HCT116 (cell line): ENCODE measurements around the gene NFIA.

Experiments used
- CEBPB ChIP-seq: IDR thresholded peaks from 2 replicates; pipeline ENCODE4 v1.6.1; 2012; ENCODE audit warnings: low read depth
- EGR1 ChIP-seq: IDR thresholded peaks from 2 replicates; pipeline ENCODE4 v1.6.1; 2012; ENCODE audit warnings: low read depth
- EZH2 ChIP-seq: fragments of 200-600 bp; sonication (generic); IDR thresholded peaks from 2 replicates; pipeline ENCODE4 v1.6.1; 2017; ENCODE audit warnings: antibody characterized with exemption, mixed run types
- POLR2A ChIP-seq: IDR thresholded peaks from 2 replicates; pipeline ENCODE4 v1.7.0; 2011; ENCODE audit warnings: borderline replicate concordance; ENCODE audit not compliant: insufficient read depth, insufficient read length; ENCODE audit errors: extremely low read depth
- POLR2AphosphoS5 ChIP-seq: IDR thresholded peaks from 2 replicates; pipeline ENCODE4 v1.6.1; 2011; ENCODE audit warnings: mild to moderate bottlenecking, low read depth, low read length, moderate library complexity
- RAD21 ChIP-seq: IDR thresholded peaks from 2 replicates; pipeline ENCODE4 v1.6.1; 2012; ENCODE audit warnings: low read depth, mild to moderate bottlenecking
- SRF ChIP-seq: IDR thresholded peaks from 2 replicates; pipeline ENCODE4 v1.6.1; 2012; ENCODE audit warnings: low read depth
- TF ChIP-seq, protein P1 (sequence below), 3 experiments: fragments of 200-600 bp in 1 of 3; sonication (generic) in 1 of 3; IDR thresholded peaks in 2 of 3; conservative IDR thresholded peaks in 1 of 3; 2 replicates each; pipeline ENCODE4 v1.5.1; 2012 to 2017; ENCODE audit warnings: low read depth in 2 of 3, low read length in 2 of 3, antibody characterized with exemption in 1 of 3, borderline replicate concordance in 1 of 3, control low read depth in 1 of 3, mild to moderate bottlenecking in 1 of 3, mixed read lengths in 1 of 3, mixed run types in 1 of 3, moderate library complexity in 1 of 3; ENCODE audit not compliant: insufficient read depth in 1 of 3

DNA sequence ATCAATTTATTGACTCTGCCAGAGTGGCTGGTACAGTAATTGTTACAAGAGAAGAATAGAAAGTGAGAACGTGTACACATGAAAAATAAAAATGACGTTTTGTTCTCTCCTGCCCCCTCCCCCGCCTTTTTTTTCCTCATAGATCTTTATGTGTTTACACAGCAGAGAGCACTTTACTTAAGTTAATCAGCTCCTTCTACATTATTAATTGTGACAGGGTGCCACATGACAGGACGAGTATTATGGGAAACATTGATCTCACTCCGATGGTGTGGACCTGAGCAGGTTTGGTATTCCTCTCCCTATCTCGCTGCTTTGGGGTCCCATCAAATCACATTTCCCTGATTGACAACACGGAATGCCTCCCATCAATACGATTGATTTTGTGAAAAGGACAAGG lies 356.9 kb downstream of the NFIA start:
- no peak for TF ChIP-seq POLR2AphosphoS5
- no peak for TF ChIP-seq EZH2
- TF ChIP-seq, protein P1, sequence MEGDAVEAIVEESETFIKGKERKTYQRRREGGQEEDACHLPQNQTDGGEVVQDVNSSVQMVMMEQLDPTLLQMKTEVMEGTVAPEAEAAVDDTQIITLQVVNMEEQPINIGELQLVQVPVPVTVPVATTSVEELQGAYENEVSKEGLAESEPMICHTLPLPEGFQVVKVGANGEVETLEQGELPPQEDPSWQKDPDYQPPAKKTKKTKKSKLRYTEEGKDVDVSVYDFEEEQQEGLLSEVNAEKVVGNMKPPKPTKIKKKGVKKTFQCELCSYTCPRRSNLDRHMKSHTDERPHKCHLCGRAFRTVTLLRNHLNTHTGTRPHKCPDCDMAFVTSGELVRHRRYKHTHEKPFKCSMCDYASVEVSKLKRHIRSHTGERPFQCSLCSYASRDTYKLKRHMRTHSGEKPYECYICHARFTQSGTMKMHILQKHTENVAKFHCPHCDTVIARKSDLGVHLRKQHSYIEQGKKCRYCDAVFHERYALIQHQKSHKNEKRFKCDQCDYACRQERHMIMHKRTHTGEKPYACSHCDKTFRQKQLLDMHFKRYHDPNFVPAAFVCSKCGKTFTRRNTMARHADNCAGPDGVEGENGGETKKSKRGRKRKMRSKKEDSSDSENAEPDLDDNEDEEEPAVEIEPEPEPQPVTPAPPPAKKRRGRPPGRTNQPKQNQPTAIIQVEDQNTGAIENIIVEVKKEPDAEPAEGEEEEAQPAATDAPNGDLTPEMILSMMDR (IDR thresholded peaks at IDR 0.05 in 2 of 3, conservative IDR thresholded peaks at IDR 0.05 in 1 of 3; ENCODE audit: borderline replicate concordance in 1 of 3, insufficient read depth in 1 of 3, low read depth in 2 of 3, low read length in 2 of 3), result no peak
- TF ChIP-seq POLR2A, result no peak
- TF ChIP-seq CEBPB, result no peak
- no peak for TF ChIP-seq SRF
- TF ChIP-seq EGR1, result no peak
- TF ChIP-seq RAD21, result no peak
